ENCODE results near the gene GABRD. TPM values are rescaled to one million over a fixed set of nuclear protein-coding genes. Genes with fewer than 3 reads are reported as not detected.

GABRD gene
- total and polyA plus RNA-seq, 2 of the 13 experiments (the other 11 are each of a cell fraction or from before 2014, with no cell fraction given): not detected

GRCh38 chr1:2073382-2074230 is 54.5 kb downstream of the GABRD start:
- Histone ChIP-seq H3K4me3 (replicated peaks in 1 of 3; ENCODE audit: insufficient read depth in 1 of 3, low read depth in 2 of 3, low read length in 3 of 3) (no peak overlapping the region), H3K4me2 (ENCODE audit: low read depth, low read length) (no peak overlapping the region), H2AFZ (ENCODE audit: low read length) (no peak overlapping the region), H3K27ac (ENCODE audit: extremely low read length, insufficient read depth, low read length) (no peak overlapping the region), H3K9ac (ENCODE audit: insufficient read depth, low read depth, low read length) (no peak overlapping the region), H3K4me1 (ENCODE audit: insufficient read depth, low read length) (peaks cover 14% of the 10 kb centered on the region), H3K36me3 (replicated peaks in 1 of 2; ENCODE audit: control insufficient read depth in 1 of 2, insufficient read depth in 2 of 2, low read length in 2 of 2) (peaks cover 4 to 16% of the 10 kb centered on the region in 2 experiments; a peak in 4 of 5 replicates), H4K20me1 (ENCODE audit: insufficient read depth, low read length) (no peaks in the 10 kb centered on the region), H3K79me2 (ENCODE audit: insufficient read depth, low read length) (peaks cover 8% of the 10 kb centered on the region), H3K27me3 (ENCODE audit: control insufficient read depth in 1 of 2, insufficient read depth in 2 of 2, low read length in 2 of 2) (no peaks in the 10 kb centered on the region), H3K9me3 (ENCODE audit: low read length) (peaks cover 18% of the 10 kb centered on the region)
- ChIA-PET CTCF (ENCODE audit: low intra/inter-chr PET ratio, low total read pairs) (no interaction called here), POLR2A (no interaction called here)
- in situ Hi-C loops (cut with HindIII; ENCODE audit: extremely low pct_ligation_motif_present, low pct_unique_long_range_greater_than_20kb): no loop called here
- 0 out of 4 replicates have a peak, but pooled peaks of 1 of the 2 experiments have one; percentile 13 for TF ChIP-seq MAFK (conservative IDR thresholded peaks at IDR 0.05 in 1 of 2, IDR thresholded peaks at IDR 0.05 in 1 of 2; ENCODE audit: low read length in 2 of 2)
- no peak for TF ChIP-seq NRL (CRISPR knock-in tag; IDR thresholded peaks at IDR 0.05; ENCODE audit: borderline replicate concordance)
- TF ChIP-seq, protein P1, sequence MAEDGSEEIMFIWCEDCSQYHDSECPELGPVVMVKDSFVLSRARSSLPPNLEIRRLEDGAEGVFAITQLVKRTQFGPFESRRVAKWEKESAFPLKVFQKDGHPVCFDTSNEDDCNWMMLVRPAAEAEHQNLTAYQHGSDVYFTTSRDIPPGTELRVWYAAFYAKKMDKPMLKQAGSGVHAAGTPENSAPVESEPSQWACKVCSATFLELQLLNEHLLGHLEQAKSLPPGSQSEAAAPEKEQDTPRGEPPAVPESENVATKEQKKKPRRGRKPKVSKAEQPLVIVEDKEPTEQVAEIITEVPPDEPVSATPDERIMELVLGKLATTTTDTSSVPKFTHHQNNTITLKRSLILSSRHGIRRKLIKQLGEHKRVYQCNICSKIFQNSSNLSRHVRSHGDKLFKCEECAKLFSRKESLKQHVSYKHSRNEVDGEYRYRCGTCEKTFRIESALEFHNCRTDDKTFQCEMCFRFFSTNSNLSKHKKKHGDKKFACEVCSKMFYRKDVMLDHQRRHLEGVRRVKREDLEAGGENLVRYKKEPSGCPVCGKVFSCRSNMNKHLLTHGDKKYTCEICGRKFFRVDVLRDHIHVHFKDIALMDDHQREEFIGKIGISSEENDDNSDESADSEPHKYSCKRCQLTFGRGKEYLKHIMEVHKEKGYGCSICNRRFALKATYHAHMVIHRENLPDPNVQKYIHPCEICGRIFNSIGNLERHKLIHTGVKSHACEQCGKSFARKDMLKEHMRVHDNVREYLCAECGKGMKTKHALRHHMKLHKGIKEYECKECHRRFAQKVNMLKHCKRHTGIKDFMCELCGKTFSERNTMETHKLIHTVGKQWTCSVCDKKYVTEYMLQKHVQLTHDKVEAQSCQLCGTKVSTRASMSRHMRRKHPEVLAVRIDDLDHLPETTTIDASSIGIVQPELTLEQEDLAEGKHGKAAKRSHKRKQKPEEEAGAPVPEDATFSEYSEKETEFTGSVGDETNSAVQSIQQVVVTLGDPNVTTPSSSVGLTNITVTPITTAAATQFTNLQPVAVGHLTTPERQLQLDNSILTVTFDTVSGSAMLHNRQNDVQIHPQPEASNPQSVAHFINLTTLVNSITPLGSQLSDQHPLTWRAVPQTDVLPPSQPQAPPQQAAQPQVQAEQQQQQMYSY (CRISPR knock-in tag; IDR thresholded peaks at IDR 0.05): 0 out of 2 replicates have a peak, but pooled peaks have one; percentile 52
- no peak for TF ChIP-seq MED13 (CRISPR knock-in tag; IDR thresholded peaks at IDR 0.05)
- peak; percentile 18 for TF ChIP-seq AGO2 (optimal IDR thresholded peaks at IDR 0.05; ENCODE audit: low read depth, low read length)
- ATAC-seq (no peak), DNase-seq (ENCODE audit: low spot score) (no peak), FAIRE-seq (no peak)
- no TSS peak for BruUV-seq (replicated peaks)
- 98% methylated on average over 53 of the region's 59 CpGs for WGBS (ENCODE audit: low lambda C conversion rate)
- intact Hi-C loops (cut with micrococcal nuclease; ENCODE audit: unreplicated experiment): no loop called here

Measured in HepG2 (cell line).